Calu3 (cell line): ENCODE measurements around the gene ZBTB4. TPM values are rescaled to one million over a fixed set of nuclear protein-coding genes. Genes with fewer than 3 reads are reported as not detected.

Source experiments
- BruUV-seq: library from RNA; stranded (reverse); fragments of 400-500 nt; replicated peaks from 2 replicates; lab custom pipeline; 2021; lab: Mats Ljungman, UMichigan
- CTCF ChIA-PET: fragments of 300-600 bp; sonication (Branson Sonifier 250); formaldehyde crosslinking; loops from one replicate; lab custom pipeline; 2022; ENCODE audit warnings: antibody characterized with exemption; lab: Charles Lee
- DNase-seq: peaks from one replicate; pipeline ENCODE4 v3.0.0; 2022
- H3K27ac Mint-ChIP-seq: one replicate; pipeline ENCODE4 v1.8.0; 2022; ENCODE audit warnings: mixed read lengths; ENCODE audit not compliant: unreplicated experiment
- H3K27me3 Mint-ChIP-seq: one replicate; pipeline ENCODE4 v1.8.0; 2022; ENCODE audit warnings: mixed read lengths; ENCODE audit not compliant: unreplicated experiment
- H3K36me3 Mint-ChIP-seq: one replicate; pipeline ENCODE4 v1.8.0; 2022; ENCODE audit warnings: mild to moderate bottlenecking, moderate library complexity, mixed read lengths; ENCODE audit not compliant: insufficient read depth, unreplicated experiment
- H3K4me1 Mint-ChIP-seq: one replicate; pipeline ENCODE4 v1.8.0; 2022; ENCODE audit warnings: mild to moderate bottlenecking, low read depth, mixed read lengths; ENCODE audit not compliant: unreplicated experiment
- H3K4me3 Mint-ChIP-seq: one replicate; pipeline ENCODE4 v1.8.0; 2022; ENCODE audit warnings: mild to moderate bottlenecking, low read depth, moderate library complexity, mixed read lengths; ENCODE audit not compliant: unreplicated experiment
- H3K9me3 Mint-ChIP-seq: one replicate; pipeline ENCODE4 v1.8.0; 2022; ENCODE audit warnings: low read depth, mixed read lengths; ENCODE audit not compliant: unreplicated experiment
- CTCF ChIP-seq: fragments of 200-600 bp; IDR thresholded peaks from one replicate; pipeline ENCODE4 v1.8.0; 2022; ENCODE audit warnings: antibody characterized with exemption; ENCODE audit not compliant: unreplicated experiment
- intact Hi-C: fragments of 100-400 bp; cut with micrococcal nuclease; formaldehyde crosslinking; loops from one replicate; pipeline ENCODE4 v1.10.0; 2022; ENCODE audit not compliant: unreplicated experiment
- total RNA-seq: library from RNA; stranded (reverse); gene quantifications from 2 replicates; pipeline ENCODE4 v1.2.3, GENCODE V29; 2022

Gene ZBTB4
- total RNA-seq, 1 experiment from 2014 or later, result 27.2 TPM

GRCh38 chr17:7497636-7498035, 18.2 kb upstream of the ZBTB4 start:
- DNase-seq, result no peak
- Mint-ChIP-seq H3K27me3 (no peaks in the 10 kb centered on the region), H3K4me3 (no peak overlapping the region), H3K27ac (no peak overlapping the region), H3K4me1 (peaks cover 9% of the 10 kb centered on the region), H3K36me3 (peaks cover 47% of the 10 kb centered on the region), H3K9me3 (no peaks in the 10 kb centered on the region)
- intact Hi-C loops, result no loop called here
- CTCF ChIA-PET, result no interaction called here
- TF ChIP-seq CTCF, result no peak
- BruUV-seq, result no TSS peak

- H3K4me3 Mint-ChIP-seq, result no peak overlapping the region
Measured at GRCh38 chr17:7497228-7497627, 17.8 kb upstream of the ZBTB4 start.

GRCh38 chr17:7496470-7497183, 17.2 kb upstream of the ZBTB4 start:
- Mint-ChIP-seq H3K27ac (no peak overlapping the region), H3K4me1 (peaks cover 13% of the 10 kb centered on the region), H3K36me3 (peaks cover 44% of the 10 kb centered on the region), H3K4me3 (no peak overlapping the region), H3K27me3 (no peaks in the 10 kb centered on the region), H3K9me3 (no peaks in the 10 kb centered on the region)
- no peak for TF ChIP-seq CTCF
- CTCF ChIA-PET, result no interaction called here
- TSS peak; percentile 2 for BruUV-seq
- no peak for DNase-seq
- intact Hi-C loops, result no loop called here

More at GRCh38 chr17:7497228-7497627, 17.8 kb upstream of the ZBTB4 start:
- peaks cover 45% of the 10 kb centered on the region for H3K36me3 Mint-ChIP-seq
- H3K27ac Mint-ChIP-seq, result no peak overlapping the region
- peaks cover 9% of the 10 kb centered on the region for H3K4me1 Mint-ChIP-seq
- no peaks in the 10 kb centered on the region for H3K27me3 Mint-ChIP-seq
- BruUV-seq, result no TSS peak
- no peak for TF ChIP-seq CTCF
- no peak for DNase-seq
- no peaks in the 10 kb centered on the region for H3K9me3 Mint-ChIP-seq
- CTCF ChIA-PET, result no interaction called here
- intact Hi-C loops, result no loop called here

GRCh38 chr17:7495906-7496434, 16.5 kb upstream of the ZBTB4 start:
- no peak overlapping the region for H3K4me3 Mint-ChIP-seq
- BruUV-seq, result no TSS peak
- intact Hi-C loops, result no loop called here
- no peak for DNase-seq
- H3K9me3 Mint-ChIP-seq, result no peaks in the 10 kb centered on the region
- no peak overlapping the region for H3K27ac Mint-ChIP-seq
- peaks cover 17% of the 10 kb centered on the region for H3K4me1 Mint-ChIP-seq
- no peaks in the 10 kb centered on the region for H3K27me3 Mint-ChIP-seq
- CTCF ChIA-PET, result no interaction called here
- H3K36me3 Mint-ChIP-seq, result peaks cover 38% of the 10 kb centered on the region
- TF ChIP-seq CTCF, result no peak
